CD14-positive monocyte (primary cell): ENCODE measurements around the gene GPSM1. TPM values are rescaled to one million over a fixed set of nuclear protein-coding genes. Genes with fewer than 3 reads are reported as not detected.

Experiments used
- DNase-seq, 3 donors: peaks; one replicate each; pipeline ENCODE4 v3.0.0-alpha.2; 2011 to 2022
- H2AFZ ChIP-seq: 2 replicates; pipeline ENCODE4 v1.6.0; 2012; ENCODE audit warnings: mild to moderate bottlenecking, low read depth, low read length, inconsistent platforms; ENCODE audit not compliant: insufficient read depth, poor library complexity, severe bottlenecking
- H3K27ac ChIP-seq, 2 donors: 1 replicate in 1 of 2; 2 replicates in 1 of 2; pipeline ENCODE4 v1.5.1; 2012 to 2013; ENCODE audit warnings: low read length in 2 of 2, control low read depth in 1 of 2, inconsistent platforms in 1 of 2, low read depth in 1 of 2, mild to moderate bottlenecking in 1 of 2
- H3K27me3 ChIP-seq, 2 donors: one replicate each; pipeline versions ENCODE4 v1.6.0 to v1.6.1; 2011 to 2013; ENCODE audit warnings: low read length in 2 of 2; ENCODE audit not compliant: control insufficient read depth in 2 of 2, insufficient read depth in 2 of 2
- H3K36me3 ChIP-seq, 2 donors: replicated peaks in 1 of 2; 1 replicate in 1 of 2; 2 replicates in 1 of 2; pipeline versions ENCODE4 v1.5.1 to v1.6.1; 2012 to 2013; ENCODE audit warnings: low read length in 2 of 2, control low read depth in 1 of 2, inconsistent platforms in 1 of 2, mild to moderate bottlenecking in 1 of 2; ENCODE audit not compliant: insufficient read depth in 2 of 2, control insufficient read depth in 1 of 2
- H3K4me1 ChIP-seq, 2 donors: 1 replicate in 1 of 2; 2 replicates in 1 of 2; pipeline versions ENCODE4 v1.5.1 to v1.6.1; 2012 to 2013; ENCODE audit warnings: low read length in 2 of 2, control low read depth in 1 of 2, inconsistent platforms in 1 of 2, mild to moderate bottlenecking in 1 of 2, moderate library complexity in 1 of 2; ENCODE audit not compliant: insufficient read depth in 2 of 2, control insufficient read depth in 1 of 2
- H3K4me2 ChIP-seq: replicated peaks from 2 replicates; pipeline ENCODE3; 2012; ENCODE audit warnings: low read length, moderate library complexity, mild to moderate bottlenecking; ENCODE audit not compliant: poor library complexity, severe bottlenecking; ENCODE audit errors: extremely low read depth
- H3K4me3 ChIP-seq, 3 experiments: fragments of 200-600 bp in 1 of 3; sonication (generic) in 1 of 3; replicated peaks in 1 of 3; 1 replicate in 2 of 3; 2 replicates in 1 of 3; pipeline ENCODE4 v1.5.1; 2011 to 2013; ENCODE audit warnings: low read length in 3 of 3, mild to moderate bottlenecking in 3 of 3, control low read depth in 2 of 3, low read depth in 2 of 3, inconsistent platforms in 1 of 3, moderate library complexity in 1 of 3
- H3K79me2 ChIP-seq: 2 replicates; pipeline ENCODE4 v1.6.0; 2012; ENCODE audit warnings: mild to moderate bottlenecking, control low read depth, inconsistent platforms, low read length, moderate library complexity; ENCODE audit not compliant: insufficient read depth
- H3K9ac ChIP-seq: 2 replicates; pipeline ENCODE4 v1.6.0; 2017; ENCODE audit warnings: low read length, mild to moderate bottlenecking; ENCODE audit not compliant: insufficient read depth, poor library complexity, severe bottlenecking
- H3K9me3 ChIP-seq, 2 donors: replicated peaks in 1 of 2; 1 replicate in 1 of 2; 2 replicates in 1 of 2; pipeline versions ENCODE4 v1.5.1 to v1.6.1; 2012 to 2013; ENCODE audit warnings: low read length in 2 of 2, control low read depth in 1 of 2; ENCODE audit not compliant: control insufficient read depth in 1 of 2, insufficient read depth in 1 of 2
- H4K20me1 ChIP-seq: 2 replicates; pipeline ENCODE4 v1.6.0; 2012; ENCODE audit warnings: mild to moderate bottlenecking, low read length, control low read depth, moderate library complexity; ENCODE audit not compliant: insufficient read depth
- H3K27ac Mint-ChIP-seq, 7 donors: one replicate each; pipeline ENCODE4 v1.8.0; 2020; ENCODE audit warnings: mild to moderate bottlenecking in 7 of 7, mixed read lengths in 7 of 7, moderate library complexity in 6 of 7, inconsistent platforms in 2 of 7
- H3K27me3 Mint-ChIP-seq, 3 donors: one replicate each; pipeline ENCODE4 v1.8.0; 2021 to 2022; ENCODE audit warnings: low read depth in 3 of 3, mild to moderate bottlenecking in 3 of 3, mixed read lengths in 3 of 3, moderate library complexity in 3 of 3, inconsistent platforms in 1 of 3
- H3K36me3 Mint-ChIP-seq, 2 donors: one replicate each; pipeline ENCODE4 v1.8.0; 2020; ENCODE audit warnings: mixed read lengths in 2 of 2, inconsistent platforms in 1 of 2, mild to moderate bottlenecking in 1 of 2
- H3K4me1 Mint-ChIP-seq: one replicate; pipeline ENCODE4 v1.8.0; 2020; ENCODE audit warnings: mild to moderate bottlenecking, mixed read lengths
- H3K4me3 Mint-ChIP-seq, 2 donors: one replicate each; pipeline ENCODE4 v1.8.0; 2020; ENCODE audit warnings: mild to moderate bottlenecking in 2 of 2, mixed read lengths in 2 of 2, moderate library complexity in 1 of 2
- H3K9me3 Mint-ChIP-seq, 7 donors: one replicate each; pipeline ENCODE4 v1.8.0; 2020 to 2022; ENCODE audit warnings: mixed read lengths in 7 of 7, mild to moderate bottlenecking in 6 of 7, moderate library complexity in 6 of 7, inconsistent platforms in 2 of 7
- CTCF ChIP-seq: fragments of 200-600 bp; IDR thresholded peaks from one replicate; pipeline ENCODE4 v1.8.0; 2022; ENCODE audit warnings: antibody characterized with exemption, mild to moderate bottlenecking
- WGBS: methylation state at CpG from one replicate; pipeline ENCODE4 v1.1.5; 2013; ENCODE audit warnings: missing lambda C conversion rate; ENCODE audit not compliant: insufficient coverage; 5-methylcytosine and 5-hydroxymethylcytosine counted together
- intact Hi-C, 2 donors: fragments of 100-400 bp; cut with micrococcal nuclease; formaldehyde crosslinking; loops; one replicate each; pipeline versions ENCODE4 v1.15.0 to v1.15.1; 2023
- polyA plus RNA-seq, 3 donors: library from polyadenylated mRNA; depleted of rRNA in 1 of 3; unstranded in 2 of 3; stranded (reverse) in 1 of 3; fragments of 300-500 nt in 2 of 3; fragments of >200 nt in 1 of 3; fragmentation: Illumina TruSeq in 2 of 3; gene quantifications; 1 replicate in 2 of 3; 2 replicates in 1 of 3; pipeline ENCODE4 v1.2.3, GENCODE V29; 2012 to 2021

GPSM1 gene
- polyA plus RNA-seq, 3 donors = 0.67 to 3.1 (median 0.73) TPM

GRCh38 chr9:136300866-136301265 is 26.5 kb upstream of the GPSM1 start:
- WGBS = 89% methylated on average over 12 of the region's 13 CpGs
- no peaks in the 10 kb centered on the region for H3K36me3 ChIP-seq
- no peaks in the 10 kb centered on the region for H3K79me2 ChIP-seq
- no peak overlapping the region for H3K4me2 ChIP-seq
- Mint-ChIP-seq H3K4me3 (no peak overlapping the region), H3K36me3 (no peaks in the 10 kb centered on the region), H3K27me3 (peaks cover 0 to 7% (median 5%) of the 10 kb centered on the region in 3 donors), H3K4me1 (no peaks in the 10 kb centered on the region), H3K27ac (no peak overlapping the region), H3K9me3 (peaks cover 0 to 5% (median 0%) of the 10 kb centered on the region in 7 donors)
- H3K9me3 ChIP-seq = no peaks in the 10 kb centered on the region
- no peak overlapping the region for H3K4me3 ChIP-seq
- H3K27me3 ChIP-seq = no peaks in the 10 kb centered on the region
- no peak for DNase-seq
- H2AFZ ChIP-seq = no peak overlapping the region
- H3K27ac ChIP-seq = no peak overlapping the region
- H4K20me1 ChIP-seq = no peaks in the 10 kb centered on the region
- no peak for TF ChIP-seq CTCF
- intact Hi-C loops = no loop called here
- no peak overlapping the region for H3K9ac ChIP-seq
- H3K4me1 ChIP-seq = no peaks in the 10 kb centered on the region

- H3K36me3 ChIP-seq = no peaks in the 10 kb centered on the region
- no peak overlapping the region for H3K9ac ChIP-seq
- Mint-ChIP-seq H3K4me1 (peaks cover 4% of the 10 kb centered on the region), H3K27ac (no peak overlapping the region), H3K9me3 (peaks cover 0 to 5% (median 0%) of the 10 kb centered on the region in 7 donors), H3K36me3 (no peaks in the 10 kb centered on the region), H3K4me3 (no peak overlapping the region), H3K27me3 (peaks cover 2 to 8% (median 5%) of the 10 kb centered on the region in 3 donors)
- H3K9me3 ChIP-seq = no peaks in the 10 kb centered on the region
- no peaks in the 10 kb centered on the region for H3K79me2 ChIP-seq
- no peak overlapping the region for H3K4me3 ChIP-seq
- no peaks in the 10 kb centered on the region for H4K20me1 ChIP-seq
- intact Hi-C loops = no loop called here
- H3K4me2 ChIP-seq = no peak overlapping the region
- DNase-seq = no peak
- no peak overlapping the region for H2AFZ ChIP-seq
- no peaks in the 10 kb centered on the region for H3K4me1 ChIP-seq
- H3K27me3 ChIP-seq = peaks cover 0 to 2% of the 10 kb centered on the region in 2 donors
- H3K27ac ChIP-seq = no peak overlapping the region
- no peak for TF ChIP-seq CTCF
- 100% methylated on average over 6 of the region's 12 CpGs for WGBS
These were observed 24.8 kb upstream of the GPSM1 start for GRCh38 chr9:136302527-136302926.
